Measurements from ENCODE around the gene CARD11. TPM values are rescaled to one million over a fixed set of nuclear protein-coding genes. Genes with fewer than 3 reads are reported as not detected.

Gene CARD11
- total and polyA plus RNA-seq, 2 of the 4 experiments (the other 2 are of a cell fraction): 0.18 to 0.26 TPM

- intact Hi-C loops (cut with micrococcal nuclease): loop anchor here (2.0 to 10.0 kb wide), 4 partner anchors 192 to 1032 kb away; partner anchors contain the start of gene SDK1
- peak overlapping the region; percentile 96 to 97 for H4K8ac ChIP-seq (ENCODE audit: low read depth in 2 of 2, low read length in 2 of 2)
- H3K36me3 ChIP-seq (ENCODE audit: control insufficient read depth, insufficient read depth, low read length): no peaks in the 10 kb centered on the region
- peaks cover 13% of the 10 kb centered on the region for H3K4me1 ChIP-seq (ENCODE audit: control insufficient read depth, insufficient read depth, low read length)
- peak overlapping the region; percentile 98 for H2BK20ac ChIP-seq (ENCODE audit: low read depth, low read length)
- in situ Hi-C loops (cut with MboI; ENCODE audit: low sequenced_read_pairs): loop anchor here (25.0 kb wide), 2 partner anchors 1773 to 1898 kb away; no protein-coding TSS in a partner anchor
- peak overlapping the region; percentile 70 for H2AK9ac ChIP-seq (replicated peaks; ENCODE audit: low read depth, low read length, poor library complexity)
- CTCF ChIA-PET: interaction anchor here (0.7 to 0.9 kb wide), 2 partner anchors 104 to 134 kb away, joined by 3 read pairs; no protein-coding TSS in a partner anchor
- H4K91ac ChIP-seq (ENCODE audit: insufficient read depth, low read depth, low read length): peak overlapping the region; percentile 99
- peak overlapping the region; percentile 97 for H2AK5ac ChIP-seq (ENCODE audit: low read depth, low read length)
- H3K9me1 ChIP-seq (ENCODE audit: insufficient read depth, low read length): 0 out of 2 replicates have a peak, but pooled peaks cover 2% of the 10 kb centered on the region
- peak overlapping the region; percentile 96 for H3K14ac ChIP-seq (replicated peaks; ENCODE audit: low read depth, low read length)
- H3K9me3 ChIP-seq (ENCODE audit: control insufficient read depth, insufficient read depth, low read length): no peaks in the 10 kb centered on the region
- H3K23ac ChIP-seq (ENCODE audit: low read depth, low read length): peak overlapping the region; percentile 87
- peak overlapping the region; percentile 97 for H3K27ac ChIP-seq (ENCODE audit: insufficient read depth, low read length)
- WGBS, 2 experiments (ENCODE audit: extremely low coverage in 2 of 2, insufficient read length in 1 of 2): 100% methylated on average over 1 of the region's 12 CpGs; no CpG with 5 or more reads in 1 of the 2 experiments
- peak overlapping the region; percentile 92 for H4K5ac ChIP-seq (ENCODE audit: low read depth, low read length)
- ATAC-seq (ENCODE audit: low read depth) (no peak), DNase-seq (no peak)
- H3K9ac ChIP-seq (ENCODE audit: low read depth, low read length): peak overlapping the region; percentile 66
- peak overlapping the region; percentile 96 for H2BK5ac ChIP-seq (ENCODE audit: low read depth, low read length, poor library complexity, severe bottlenecking)
- H3K27me3 ChIP-seq (ENCODE audit: control insufficient read depth, insufficient read depth, low read length): no peaks in the 10 kb centered on the region
- peak overlapping the region; percentile 97 for H2BK120ac ChIP-seq (ENCODE audit: low read depth, low read length)
- peaks cover 0 to 5% of the 10 kb centered on the region in 2 experiments; a peak in 1 of 4 replicates for H3K79me1 ChIP-seq (ENCODE audit: low read depth in 1 of 2, low read length in 2 of 2)
- dilution Hi-C loops (cut with HindIII; ENCODE audit: low sequenced_read_pairs, unreplicated experiment): no loop called here
- no peaks in the 10 kb centered on the region for H4K20me1 ChIP-seq (ENCODE audit: insufficient read depth, low read length)
- peak overlapping the region; percentile 95 for H3K56ac ChIP-seq (ENCODE audit: extremely low read depth, insufficient read depth, low read length)
- no peak overlapping the region for H3K4me3 ChIP-seq (ENCODE audit: insufficient read depth, low read depth, low read length)
- peak overlapping the region; percentile 97 for H2AFZ ChIP-seq (replicated peaks; ENCODE audit: low read length, poor library complexity)
- BruUV-seq (replicated peaks): no TSS peak
- H2BK15ac ChIP-seq (ENCODE audit: low read depth, low read length): peak overlapping the region; percentile 85
- POLR2A ChIA-PET (ENCODE audit: unreplicated experiment): no interaction called here
- H3K4ac ChIP-seq (ENCODE audit: low read depth, low read length): peak overlapping the region; percentile 97
- H3K4me2 ChIP-seq (ENCODE audit: low read depth, low read length): peak overlapping the region; percentile 52; the same call in 1 of the 2 replicates
- H3K18ac ChIP-seq (ENCODE audit: low read depth, low read length): peak overlapping the region; percentile 85
- TF ChIP-seq RCOR1 (IDR thresholded peaks at IDR 0.05; ENCODE audit: insufficient replicate concordance, low read length): no peak
- no peak for TF ChIP-seq ELK1 (IDR thresholded peaks at IDR 0.05; ENCODE audit: borderline replicate concordance, low read depth, low read length)
- TF ChIP-seq NFE2L2 (IDR thresholded peaks at IDR 0.05; ENCODE audit: low read depth, low read length): no peak
- no peak for TF ChIP-seq MAFK (IDR thresholded peaks at IDR 0.05; ENCODE audit: low read depth, low read length)
- TF ChIP-seq SMC3 (IDR thresholded peaks at IDR 0.05; ENCODE audit: low read depth, low read length): no peak
- no peak for TF ChIP-seq BHLHE40 (IDR thresholded peaks at IDR 0.05; ENCODE audit: low read depth, low read length)
- TF ChIP-seq POLR2A (IDR thresholded peaks at IDR 0.05; ENCODE audit: low read depth, low read length): no peak
- TF ChIP-seq CHD1 (IDR thresholded peaks at IDR 0.05; ENCODE audit: low read depth, low read length): no peak
- no peak for TF ChIP-seq RFX5 (IDR thresholded peaks at IDR 0.05; ENCODE audit: low read depth, low read length)
- TF ChIP-seq RAD21 (IDR thresholded peaks at IDR 0.05; ENCODE audit: low read length): no peak
- TF ChIP-seq USF2 (IDR thresholded peaks at IDR 0.05; ENCODE audit: low read depth, low read length): no peak
- TF ChIP-seq MAZ (IDR thresholded peaks at IDR 0.05; ENCODE audit: borderline replicate concordance, low read depth, low read length): peak; percentile 54; the same call in 1 of the 2 replicates
- TF ChIP-seq MXI1 (IDR thresholded peaks at IDR 0.05; ENCODE audit: borderline replicate concordance, low read depth, low read length): no peak
- TF ChIP-seq CTCF (conservative IDR thresholded peaks at IDR 0.05; ENCODE audit: low read depth, low read length): no peak
Measured at GRCh38 chr7:2864204-2864985, 179.3 kb downstream of the CARD11 start.

All from IMR-90 (cell line).